GM12878 (cell line): ENCODE measurements around the gene GUCY1A2. TPM values are rescaled to one million over a fixed set of nuclear protein-coding genes. Genes with fewer than 3 reads are reported as not detected.

ENCODE experiments used
- ATAC-seq: fragments of 200-7000 bp; cut with Tn5 transposase; 3 replicates; pipeline ENCODE4 v1.9.1; 2020; ENCODE audit warnings: mild to moderate bottlenecking, moderate library complexity
- BruUV-seq: library from RNA; stranded (reverse); fragments of 400-500 nt; replicated peaks from 2 replicates; lab custom pipeline; 2021; lab: Mats Ljungman, UMichigan
- CTCF ChIA-PET: fragments of 300-600 bp; sonication (Branson Sonifier 250); formaldehyde crosslinking; extraction: SDS; loops from one replicate; lab custom pipeline; 2021; ENCODE audit warnings: inconsistent platforms; lab: Yijun Ruan, JAX
- POLR2A ChIA-PET: fragments of 350-600 bp; formaldehyde crosslinking; extraction: SDS; loops from one replicate; lab custom pipeline; 2021; ENCODE audit warnings: inconsistent platforms; lab: Charles Lee
- RAD21 ChIA-PET: fragments of 300-600 bp; sonication (Branson Sonifier 250); formaldehyde crosslinking; loops from one replicate; lab custom pipeline; 2023; ENCODE audit warnings: antibody characterized with exemption; ENCODE audit not compliant: unreplicated experiment; lab: Charles Lee
- SMC1A ChIA-PET: fragments of 300-600 bp; sonication (Branson Sonifier 250); formaldehyde crosslinking; loops from one replicate; lab custom pipeline; 2023; ENCODE audit not compliant: unreplicated experiment, uncharacterized antibody; lab: Charles Lee
- DNase-seq: peaks from one replicate; pipeline ENCODE4 v3.0.0-alpha.2; 2011; ENCODE audit warnings: low read depth, low spot score
- FAIRE-seq: peaks from 3 replicates; lab custom pipeline; 2011; peaks lifted over from hg19 to GRCh38; lab: Jason Lieb, UNC
- H2AFZ ChIP-seq: 2 replicates; pipeline ENCODE4 v1.6.0; 2011; ENCODE audit warnings: low read depth, low read length, control low read depth; ENCODE audit not compliant: control insufficient read depth
- H3K27ac ChIP-seq: 2 replicates; pipeline ENCODE4 v1.5.1; 2011; ENCODE audit warnings: control low read depth; ENCODE audit not compliant: control insufficient read depth, insufficient read depth
- H3K27me3 ChIP-seq, 2 experiments: replicated peaks in 1 of 2; 2 replicates each; pipeline versions ENCODE4 v1.6.0 to v1.6.1; 2011; ENCODE audit warnings: low read length in 1 of 2; ENCODE audit not compliant: control insufficient read depth in 2 of 2, insufficient read depth in 2 of 2
- H3K36me3 ChIP-seq, 2 experiments: 2 replicates each; pipeline ENCODE4 v1.5.1; 2011; ENCODE audit warnings: low read length in 1 of 2; ENCODE audit not compliant: control insufficient read depth in 2 of 2, insufficient read depth in 2 of 2
- H3K4me1 ChIP-seq: 2 replicates; pipeline ENCODE4 v1.6.1; 2011; ENCODE audit warnings: mild to moderate bottlenecking, low read length, moderate library complexity, mixed read lengths; ENCODE audit not compliant: control insufficient read depth, insufficient read depth
- H3K4me2 ChIP-seq: 2 replicates; pipeline ENCODE4 v1.6.0; 2011; ENCODE audit warnings: control low read depth; ENCODE audit not compliant: control insufficient read depth, insufficient read depth
- H3K4me3 ChIP-seq: fragments of 200-600 bp; sonication (generic); 2 replicates; pipeline ENCODE4 v1.5.1; 2016
- H3K79me2 ChIP-seq: 2 replicates; pipeline ENCODE4 v1.6.0; 2011; ENCODE audit warnings: low read length; ENCODE audit not compliant: control insufficient read depth, insufficient read depth
- H3K9ac ChIP-seq: 2 replicates; pipeline ENCODE4 v1.8.0; 2011; ENCODE audit warnings: low read length, control low read depth, mixed read lengths; ENCODE audit not compliant: control insufficient read depth, insufficient read depth
- H3K9me3 ChIP-seq: replicated peaks from 3 replicates; pipeline ENCODE4 v1.5.1; 2011; ENCODE audit warnings: mild to moderate bottlenecking, low read length; ENCODE audit not compliant: control insufficient read depth, insufficient read depth
- H4K20me1 ChIP-seq: 2 replicates; pipeline ENCODE4 v1.6.0; 2011; ENCODE audit not compliant: control insufficient read depth, insufficient read depth
- BCL11A ChIP-seq: IDR thresholded peaks from 2 replicates; pipeline ENCODE4 v1.6.1; 2011; ENCODE audit warnings: low read depth, low read length
- CREB1 ChIP-seq: IDR thresholded peaks from 2 replicates; pipeline ENCODE4 v1.6.1; 2012; ENCODE audit warnings: low read depth, mild to moderate bottlenecking, inconsistent platforms
- CREM ChIP-seq: IDR thresholded peaks from 2 replicates; pipeline ENCODE4 v1.6.1; 2014; ENCODE audit warnings: antibody characterized with exemption, low read depth
- E2F4 ChIP-seq: IDR thresholded peaks from 2 replicates; pipeline ENCODE4 v1.6.1; 2012; ENCODE audit warnings: low read depth, low read length, improper control_type of control experiment
- EED ChIP-seq: sonication (generic); IDR thresholded peaks from 2 replicates; pipeline ENCODE4 v1.6.1; 2016; ENCODE audit warnings: antibody characterized with exemption, low read depth
- HSF1 ChIP-seq: fragments of 150-350 bp; IDR thresholded peaks from 2 replicates; pipeline ENCODE4 v1.6.1; 2014; ENCODE audit warnings: mild to moderate bottlenecking, low read depth, low read length
- IKZF1 ChIP-seq: fragments of 450-650 bp; conservative IDR thresholded peaks from 2 replicates; pipeline ENCODE4 v1.6.1; 2017; ENCODE audit warnings: antibody characterized with exemption, mild to moderate bottlenecking
- MXI1 ChIP-seq: fragments of 150-350 bp; IDR thresholded peaks from 2 replicates; pipeline ENCODE4 v1.6.1; 2011; ENCODE audit warnings: low read depth, mild to moderate bottlenecking, inconsistent platforms, low read length, improper control_type of control experiment
- NBN ChIP-seq: fragments of 450-650 bp; IDR thresholded peaks from 2 replicates; pipeline ENCODE4 v1.6.1; 2016
- POLR2AphosphoS2 ChIP-seq: IDR thresholded peaks from 2 replicates; pipeline ENCODE4 v1.6.1; 2011; ENCODE audit warnings: low read depth, mild to moderate bottlenecking, low read length, improper control_type of control experiment, moderate library complexity
- RFX5 ChIP-seq: IDR thresholded peaks from 2 replicates; pipeline ENCODE4 v1.6.1; 2011; ENCODE audit warnings: low read depth, low read length, improper control_type of control experiment
- SIX5 ChIP-seq: IDR thresholded peaks from 2 replicates; pipeline ENCODE4 v1.6.1; 2011; ENCODE audit warnings: mild to moderate bottlenecking, low read depth, low read length, moderate library complexity; ENCODE audit not compliant: severe bottlenecking
- SPI1 ChIP-seq: IDR thresholded peaks from 2 replicates; pipeline ENCODE4 v1.6.1; 2011; ENCODE audit warnings: low read depth, mild to moderate bottlenecking, low read length, moderate library complexity, borderline replicate concordance; ENCODE audit not compliant: insufficient read depth
- STAT1 ChIP-seq: fragments of 450-650 bp; conservative IDR thresholded peaks from 2 replicates; pipeline ENCODE4 v1.6.1; 2014; ENCODE audit warnings: antibody characterized with exemption, mild to moderate bottlenecking
- TARDBP ChIP-seq: IDR thresholded peaks from 2 replicates; pipeline ENCODE4 v1.6.1; 2016; ENCODE audit warnings: borderline replicate concordance
- TCF7 ChIP-seq: IDR thresholded peaks from 2 replicates; pipeline ENCODE4 v1.6.1; 2014; ENCODE audit warnings: antibody characterized with exemption, borderline replicate concordance
- ZNF687 ChIP-seq: fragments of 450-650 bp; IDR thresholded peaks from 2 replicates; pipeline ENCODE4 v1.6.1; 2017; ENCODE audit warnings: mild to moderate bottlenecking, moderate library complexity
- in situ Hi-C: fragments of 300-500 bp; cut with MboI; formaldehyde crosslinking; loops from 9 replicates; pipeline ENCODE4 v1.14.3; 2018; ENCODE audit warnings: mixed read lengths
- intact Hi-C: fragments of 100-400 bp; cut with micrococcal nuclease; formaldehyde crosslinking; loops from one replicate; pipeline ENCODE4 v1.14.2; 2022; ENCODE audit not compliant: unreplicated experiment
- polyA plus RNA-seq, 11 experiments: library from polyadenylated mRNA; depleted of rRNA in 4 of 11; unstranded in 6 of 11; stranded (reverse) in 5 of 11; fragments of >200 nt; fragmentation: Nextera tagmentation in 4 of 11; fragmentation: Illumina TruSeq in 1 of 11; extraction: Ambion mirVana in 4 of 11; extraction: Trizol in 1 of 11; gene quantifications; 1 replicate in 1 of 11; 2 replicates in 10 of 11; pipeline versions ENCODE4 v1.2.1 to v1.2.3, GENCODE V29; 2011 to 2016; ENCODE audit warnings: inconsistent platforms in 2 of 11, missing spikeins in 2 of 11, low read depth in 1 of 11
- total RNA-seq, 4 experiments: library from RNA; depleted of rRNA in 3 of 4; stranded (reverse); fragments of >200 nt in 3 of 4; fragmentation: Illumina TruSeq in 1 of 4; extraction: Trizol in 1 of 4; gene quantifications; 2 replicates each; pipeline versions ENCODE4 v1.2.1 to v1.2.3, GENCODE V29; 2013 to 2021

GUCY1A2 gene
- total and polyA plus RNA-seq, 10 of the 15 experiments (the other 5 are each of a cell fraction or from before 2014, with no cell fraction given) = under 0.01 to 0.03 (median under 0.01) TPM; not detected in 4

- peak; percentile 68 for TF ChIP-seq EED
- peak; percentile 46 for TF ChIP-seq IKZF1
- TF ChIP-seq CREM = peak; percentile 26; the same call in 1 of the 2 replicates
- TF ChIP-seq SPI1 = no peak
- no peak for TF ChIP-seq MXI1
- TF ChIP-seq TCF7 = 0 out of 2 replicates have a peak, but pooled peaks have one; percentile 50
These were observed 22.3 kb upstream of the GUCY1A2 start (continued) for GRCh38 chr11:107040433-107041087.

- Histone ChIP-seq H3K9ac (no peak overlapping the region), H4K20me1 (no peaks in the 10 kb centered on the region), H3K27me3 (no peaks in the 10 kb centered on the region), H3K27ac (no peak overlapping the region), H3K79me2 (no peaks in the 10 kb centered on the region), H2AFZ (no peak overlapping the region), H3K9me3 (no peaks in the 10 kb centered on the region), H3K4me2 (no peak overlapping the region), H3K36me3 (no peaks in the 10 kb centered on the region), H3K4me1 (no peaks in the 10 kb centered on the region), H3K4me3 (no peak overlapping the region)
- ChIA-PET SMC1A (no interaction called here), RAD21 (no interaction called here), CTCF (interaction anchor here (1.3 kb wide), 1 partner anchor 12 kb away, joined by 4 read pairs; no protein-coding TSS in a partner anchor), POLR2A (no interaction called here)
- intact Hi-C loops (no loop called here), in situ Hi-C loops (loop anchor here (25.0 kb wide), 1 partner anchor 863 kb away; no protein-coding TSS in a partner anchor)
- no peak for FAIRE-seq
- TF ChIP-seq HSF1 (no peak), NBN (no peak), POLR2AphosphoS2 (no peak), BCL11A (no peak), RFX5 (no peak), ZNF687 (no peak), E2F4 (no peak), STAT1 (no peak), SIX5 (no peak), TARDBP (no peak), CREB1 (no peak)
- BruUV-seq = no TSS peak
- no peak for DNase-seq
- no peak for ATAC-seq
These were observed 7.4 kb upstream of the GUCY1A2 start for GRCh38 chr11:107025673-107026072.
